Activated CD4-positive, CD25-positive, alpha-beta regulatory T cell treated with anti-CD3 and anti-CD28 coated beads, Interleukin-2, amount 50 U/mL, for 16 hours (primary cell): ENCODE data around the gene ABCB11.

ENCODE experiments used
- DNase-seq: peaks from one replicate; pipeline ENCODE4 v3.0.0-alpha.2; 2020; ENCODE audit warnings: low read depth, low spot score

Gene ABCB11

GRCh38 chr2:169007941-169008340 lies 23.2 kb downstream of the ABCB11 start:
- DNase-seq: no peak

GRCh38 chr2:169007356-169007755 lies 23.8 kb downstream of the ABCB11 start:
- no peak for DNase-seq

DNA sequence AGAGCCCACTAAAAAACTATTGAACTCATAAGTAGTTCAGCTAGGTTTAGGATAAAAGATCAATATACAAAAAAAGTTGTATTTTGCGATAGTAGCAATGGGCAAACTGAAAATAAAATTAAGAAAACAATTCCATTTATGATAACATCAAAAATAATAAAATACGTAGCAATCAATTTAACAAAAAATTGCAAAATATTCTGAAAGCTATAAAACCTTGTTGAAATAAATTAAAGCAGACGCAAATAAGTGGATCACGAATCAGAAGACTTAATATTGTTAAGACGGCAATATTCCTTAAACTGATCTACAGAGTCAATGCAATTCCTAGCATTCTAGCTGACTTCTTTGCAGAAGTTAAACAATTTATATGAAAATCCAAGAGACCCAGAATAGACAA lies 24.5 kb downstream of the ABCB11 start:
- no peak for DNase-seq

DNA sequence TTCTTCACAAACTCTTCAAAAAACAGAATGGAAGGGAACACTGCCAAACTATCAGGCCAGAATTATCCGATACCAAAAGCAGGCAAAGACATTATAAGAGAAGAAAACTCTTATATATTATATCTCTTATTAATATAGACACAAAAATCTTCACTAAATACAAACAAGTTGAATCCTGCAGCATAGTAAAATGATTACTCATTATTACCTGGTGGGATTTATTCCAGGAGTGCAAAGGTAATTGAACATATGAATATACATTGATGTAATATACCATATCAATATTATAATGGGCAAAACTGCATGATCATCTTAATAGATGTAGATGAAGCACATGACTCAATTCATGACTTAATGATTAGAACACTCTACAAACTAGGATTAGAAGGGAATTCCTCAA lies 25.1 kb downstream of the ABCB11 start:
- DNase-seq: no peak

DNA sequence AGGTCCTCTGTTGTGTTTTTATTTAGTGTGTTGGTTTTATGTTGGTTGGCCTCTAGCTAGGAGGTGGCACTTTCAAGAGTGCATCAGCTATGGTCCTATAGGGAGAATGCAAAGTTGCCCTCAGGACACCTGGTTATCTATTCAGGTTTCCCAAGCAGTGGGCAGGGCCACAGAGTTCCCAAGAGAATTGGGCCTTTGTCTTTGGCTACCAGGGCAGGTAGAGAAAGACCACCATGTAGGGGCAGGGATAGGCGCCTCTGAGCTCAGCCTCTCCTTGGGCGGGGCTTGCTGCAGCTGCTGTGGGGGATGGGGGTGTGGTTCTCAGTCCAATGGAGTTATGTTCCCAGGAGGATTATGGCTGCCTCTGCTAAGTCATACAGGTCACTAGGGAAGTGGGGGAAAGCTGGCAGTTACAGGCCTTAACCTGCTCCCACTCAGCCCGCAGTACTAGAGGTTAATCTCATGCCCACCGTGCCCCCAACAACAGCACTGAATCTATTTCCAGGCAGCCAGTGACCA lies 26.0 kb downstream of the ABCB11 start:
- DNase-seq: no peak

- DNase-seq: no peak
These were observed 28.9 kb downstream of the ABCB11 start for GRCh38 chr2:169002161-169002738.

- no peak for DNase-seq
These were observed 29.9 kb downstream of the ABCB11 start for GRCh38 chr2:169001116-169001815.

DNA sequence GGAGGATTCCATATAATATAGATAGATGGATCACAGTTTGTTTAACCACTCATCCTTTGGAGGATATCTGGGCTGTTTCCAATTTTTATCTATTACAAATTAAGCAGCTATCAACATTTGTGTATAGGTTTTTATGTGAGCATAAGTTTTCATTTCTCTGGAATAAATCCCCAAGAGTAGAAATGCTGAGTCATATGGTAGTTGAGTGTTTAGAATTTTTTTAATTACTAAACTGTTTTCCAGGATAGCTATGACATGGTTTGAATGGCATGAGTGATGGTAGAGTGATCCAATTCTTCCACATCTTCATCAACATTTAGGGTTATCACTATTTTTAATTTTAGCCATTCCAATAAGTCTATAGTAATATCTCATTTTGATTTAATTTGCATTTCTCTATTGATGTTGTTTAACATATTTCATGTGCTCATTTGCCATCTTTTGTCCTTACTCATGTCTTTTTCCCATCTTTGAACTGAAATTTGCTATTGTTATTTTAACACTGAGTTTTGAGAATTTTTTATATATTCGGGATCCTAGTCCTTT lies 31.4 kb downstream of the ABCB11 start:
- DNase-seq: no peak

DNA sequence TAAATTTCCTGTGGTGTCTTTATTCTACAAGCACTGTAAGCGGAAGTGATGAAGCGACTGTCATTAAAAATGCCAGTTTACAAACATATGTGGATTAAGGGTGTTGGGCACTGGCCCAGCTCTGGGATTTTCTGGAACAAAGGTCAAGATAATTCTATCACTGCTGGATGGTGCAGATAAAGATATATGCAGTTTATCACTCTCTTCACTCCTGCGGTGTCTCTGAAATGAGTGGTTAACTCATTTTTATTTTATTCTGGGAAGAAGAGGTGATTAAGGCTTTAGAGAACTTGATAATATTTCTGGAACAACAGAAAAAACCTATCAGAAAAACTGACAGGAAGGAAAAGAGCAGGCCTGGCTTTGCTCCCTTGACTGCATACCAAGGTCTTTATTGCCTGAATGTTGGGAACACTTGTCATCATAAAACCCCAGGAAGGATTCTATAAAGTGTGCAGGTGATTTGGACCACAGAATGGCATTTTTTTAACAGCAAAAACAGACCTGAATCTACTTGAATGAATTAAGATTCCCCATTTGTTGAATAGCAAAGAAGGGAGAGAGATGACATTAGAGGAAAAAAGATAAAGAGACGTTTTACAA lies 32.4 kb downstream of the ABCB11 start:
- no peak for DNase-seq

DNA sequence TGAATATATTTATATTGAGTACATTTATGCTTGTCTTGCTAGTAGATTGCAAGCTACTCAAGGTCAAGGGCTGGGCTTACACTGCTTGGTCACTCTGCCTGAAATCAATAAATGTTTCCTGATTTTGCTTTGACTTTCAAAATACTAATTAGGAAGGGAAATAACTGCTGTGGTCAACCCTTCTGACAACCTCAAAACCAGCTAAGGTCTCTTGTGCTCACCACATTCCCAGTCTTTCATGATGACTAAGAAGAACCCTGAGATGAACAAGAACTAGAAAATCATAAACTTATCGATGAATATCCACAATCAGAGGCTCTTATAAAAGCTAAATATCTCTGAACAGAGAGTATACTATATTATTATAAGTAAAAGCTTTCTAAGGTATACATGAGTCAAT lies 33.3 kb downstream of the ABCB11 start:
- no peak for DNase-seq

DNA sequence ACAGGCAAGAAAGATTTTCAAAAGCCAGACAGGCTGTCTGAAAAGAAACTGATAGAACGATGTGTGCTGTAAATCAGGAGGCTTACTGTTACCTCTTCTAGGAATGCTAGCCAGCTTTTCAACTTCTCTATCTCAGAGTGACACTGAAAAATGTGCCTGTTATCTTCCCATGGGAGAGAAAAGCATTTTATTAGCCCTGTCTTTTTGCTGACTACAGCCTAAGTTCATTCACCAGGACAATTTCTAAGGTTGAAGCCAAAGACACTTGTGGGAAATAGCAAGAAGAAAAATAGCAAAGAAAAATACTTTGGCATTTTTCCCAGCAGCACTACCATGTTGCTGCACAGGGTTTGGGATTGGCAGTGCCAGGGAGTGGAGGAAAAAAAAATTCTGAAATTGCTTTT lies 34.0 kb downstream of the ABCB11 start:
- DNase-seq: no peak

GRCh38 chr2:168995744-168996143 lies 35.4 kb downstream of the ABCB11 start:
- DNase-seq: no peak

DNA sequence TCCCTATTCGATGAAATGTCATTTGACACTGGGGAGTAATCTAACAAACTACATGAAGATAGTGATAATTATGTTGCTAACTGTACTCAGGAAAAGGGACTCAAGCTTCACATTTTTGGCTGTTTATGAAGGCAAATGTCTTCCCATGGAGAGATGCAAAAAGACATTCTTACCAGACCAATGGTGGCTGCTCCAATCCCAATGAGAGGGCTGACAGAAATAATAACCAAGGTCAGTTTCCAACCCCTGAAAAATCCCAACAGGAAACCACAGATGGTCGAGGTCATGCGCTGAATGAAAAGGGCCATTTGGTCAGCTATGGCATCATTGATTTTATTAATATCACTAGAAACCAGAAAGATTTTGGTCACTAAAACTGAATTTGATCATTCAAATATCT lies 37.6 kb downstream of the ABCB11 start:
- no peak for DNase-seq

GRCh38 chr2:168992591-168993349 lies 38.4 kb downstream of the ABCB11 start:
- DNase-seq: no peak

DNA sequence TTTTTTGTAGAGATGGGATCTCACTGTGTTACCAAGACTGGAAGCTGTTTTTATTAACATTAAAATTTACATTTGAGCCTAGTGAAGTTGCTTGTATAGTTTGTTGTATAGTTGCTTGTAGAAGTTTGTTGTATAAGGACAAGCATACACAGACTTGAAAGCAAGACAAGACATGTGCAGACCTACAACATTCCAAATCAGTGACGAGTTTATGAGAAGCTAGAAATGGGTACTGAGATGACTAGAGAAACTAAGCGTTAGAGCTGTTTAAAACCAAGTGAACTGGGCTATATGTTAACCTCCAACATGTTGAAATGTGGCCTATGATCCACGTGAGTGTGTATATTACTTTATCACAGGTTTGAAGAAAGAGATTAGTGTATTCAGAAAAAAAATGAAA lies 39.1 kb downstream of the ABCB11 start:
- no peak for DNase-seq

GRCh38 chr2:168988755-168989154 lies 42.4 kb downstream of the ABCB11 start:
- DNase-seq: no peak

- DNase-seq: no peak
These were observed 44.7 kb downstream of the ABCB11 start for GRCh38 chr2:168986398-168986943.

GRCh38 chr2:168981651-168982050 lies 49.5 kb downstream of the ABCB11 start:
- no peak for DNase-seq

DNA sequence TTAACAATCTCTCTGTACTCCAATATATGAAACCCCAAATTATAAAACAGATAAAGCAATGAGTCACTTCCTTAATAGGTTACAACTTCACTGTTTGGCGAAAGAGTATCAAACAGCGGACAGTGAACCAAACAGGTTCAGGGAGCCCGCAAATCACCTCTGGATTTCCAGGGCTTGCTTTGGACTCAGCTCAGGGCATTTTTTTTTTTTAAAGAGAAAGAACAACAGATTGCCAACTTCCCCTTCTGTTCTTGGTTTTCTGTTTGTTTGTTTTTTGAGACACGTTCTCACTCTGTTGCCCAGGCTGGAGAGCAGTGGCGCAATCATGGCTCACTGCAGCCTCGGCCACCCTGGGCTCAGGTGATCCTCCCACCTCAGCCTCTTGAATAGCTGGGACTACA lies 52.7 kb downstream of the ABCB11 start:
- DNase-seq: no peak

- DNase-seq: no peak
These were observed 53.5 kb downstream of the ABCB11 start for GRCh38 chr2:168977608-168978007.

DNA sequence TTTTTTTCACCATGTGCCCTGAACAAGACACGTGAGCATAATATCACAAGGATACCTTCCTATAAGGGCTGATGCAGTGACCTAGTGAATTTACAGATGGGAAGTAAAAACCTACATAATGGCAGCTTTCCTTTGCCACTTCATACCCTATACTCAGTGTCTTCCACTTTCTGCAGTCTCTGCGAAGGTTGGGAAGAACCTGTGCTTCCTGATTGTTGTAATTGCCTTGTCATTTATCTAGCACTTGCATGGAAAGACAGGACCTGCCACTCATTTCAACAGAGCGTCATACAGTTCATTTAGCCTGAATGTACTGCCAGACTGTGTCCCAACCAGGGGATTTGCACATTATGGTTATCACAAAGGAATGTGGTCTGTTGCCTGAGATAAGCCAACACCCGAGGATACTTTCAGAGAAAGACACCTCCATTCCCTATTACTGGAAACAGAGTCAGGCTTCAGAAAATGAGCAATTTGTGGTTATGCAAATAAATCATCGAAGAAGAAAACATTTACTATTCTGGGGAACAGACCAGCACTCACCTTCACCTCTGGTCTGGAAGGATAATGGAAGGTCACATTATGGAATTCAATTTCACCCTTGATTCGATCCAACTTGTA lies 55.0 kb downstream of the ABCB11 start:
- no peak for DNase-seq
